Fibroblast of pulmonary artery (primary cell): ENCODE results near the gene PLXNA3.

Experiments used
- DNase-seq: peaks from one replicate; pipeline ENCODE4 v3.0.0-alpha.2; 2010; ENCODE audit warnings: low read depth
- H3K4me3 ChIP-seq: replicated peaks from 2 replicates; pipeline ENCODE4 v1.5.1; 2011; ENCODE audit warnings: low read depth, mild to moderate bottlenecking, control low read depth, low read length, moderate library complexity
- TF ChIP-seq, protein P1 (sequence below): IDR thresholded peaks from 2 replicates; pipeline ENCODE4 v1.5.1; 2011; ENCODE audit warnings: mild to moderate bottlenecking, control low read depth, low read length, inconsistent platforms; ENCODE audit errors: missing control alignments

The PLXNA3 gene

DNA sequence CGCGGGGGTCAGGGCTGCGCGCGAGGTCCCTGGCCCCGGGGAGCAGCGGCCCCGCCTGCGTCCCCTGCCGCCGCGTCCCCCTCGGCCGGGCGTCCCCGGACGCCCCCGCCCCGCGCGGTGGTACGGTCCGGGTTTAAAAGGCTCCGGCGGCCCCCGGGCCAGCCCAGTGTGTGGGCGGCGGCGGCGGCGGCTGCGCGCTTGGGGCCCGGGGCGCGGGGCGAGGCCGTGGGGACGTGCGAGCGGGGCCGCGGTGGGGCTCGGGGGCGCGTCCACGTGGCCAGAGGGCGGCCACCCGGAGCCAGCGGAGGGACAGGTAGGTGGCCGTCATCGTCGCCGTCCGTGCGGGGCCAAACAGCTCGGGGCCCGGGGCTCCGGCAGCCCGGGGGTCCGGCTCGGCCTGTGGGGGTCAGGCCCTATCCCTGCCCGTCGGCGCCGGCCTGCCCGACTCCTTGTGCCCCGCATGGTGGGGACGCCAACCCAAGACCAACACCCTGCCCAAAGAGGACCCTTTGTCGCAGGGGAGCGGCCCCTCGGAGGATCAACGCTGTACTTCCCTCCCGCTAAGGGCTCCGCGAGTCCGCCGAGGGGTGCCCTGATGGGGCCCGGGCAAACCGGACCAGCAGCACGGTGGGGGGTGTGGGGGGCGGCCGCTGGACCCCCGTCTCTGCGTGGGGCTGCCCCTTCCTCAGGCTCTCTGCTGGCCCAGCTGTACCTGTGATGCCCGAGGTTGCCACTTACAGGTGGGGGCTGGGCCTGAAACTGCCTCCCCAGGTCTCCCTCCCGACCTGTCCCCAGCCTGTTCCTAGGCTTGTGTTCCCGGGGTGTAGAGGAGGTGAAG, at the start of gene PLXNA3:
Gene PLXNA3, plus strand, starts transcription at position 166 of the 838 bp plus-strand sequence. CDS start 1,903 bp downstream, outside the sequence.
- DNase-seq = no peak
- H3K4me3 ChIP-seq = peak within 1 kb of the TSS; percentile 69
- TF ChIP-seq, protein P1, sequence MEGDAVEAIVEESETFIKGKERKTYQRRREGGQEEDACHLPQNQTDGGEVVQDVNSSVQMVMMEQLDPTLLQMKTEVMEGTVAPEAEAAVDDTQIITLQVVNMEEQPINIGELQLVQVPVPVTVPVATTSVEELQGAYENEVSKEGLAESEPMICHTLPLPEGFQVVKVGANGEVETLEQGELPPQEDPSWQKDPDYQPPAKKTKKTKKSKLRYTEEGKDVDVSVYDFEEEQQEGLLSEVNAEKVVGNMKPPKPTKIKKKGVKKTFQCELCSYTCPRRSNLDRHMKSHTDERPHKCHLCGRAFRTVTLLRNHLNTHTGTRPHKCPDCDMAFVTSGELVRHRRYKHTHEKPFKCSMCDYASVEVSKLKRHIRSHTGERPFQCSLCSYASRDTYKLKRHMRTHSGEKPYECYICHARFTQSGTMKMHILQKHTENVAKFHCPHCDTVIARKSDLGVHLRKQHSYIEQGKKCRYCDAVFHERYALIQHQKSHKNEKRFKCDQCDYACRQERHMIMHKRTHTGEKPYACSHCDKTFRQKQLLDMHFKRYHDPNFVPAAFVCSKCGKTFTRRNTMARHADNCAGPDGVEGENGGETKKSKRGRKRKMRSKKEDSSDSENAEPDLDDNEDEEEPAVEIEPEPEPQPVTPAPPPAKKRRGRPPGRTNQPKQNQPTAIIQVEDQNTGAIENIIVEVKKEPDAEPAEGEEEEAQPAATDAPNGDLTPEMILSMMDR = no peak

DNA sequence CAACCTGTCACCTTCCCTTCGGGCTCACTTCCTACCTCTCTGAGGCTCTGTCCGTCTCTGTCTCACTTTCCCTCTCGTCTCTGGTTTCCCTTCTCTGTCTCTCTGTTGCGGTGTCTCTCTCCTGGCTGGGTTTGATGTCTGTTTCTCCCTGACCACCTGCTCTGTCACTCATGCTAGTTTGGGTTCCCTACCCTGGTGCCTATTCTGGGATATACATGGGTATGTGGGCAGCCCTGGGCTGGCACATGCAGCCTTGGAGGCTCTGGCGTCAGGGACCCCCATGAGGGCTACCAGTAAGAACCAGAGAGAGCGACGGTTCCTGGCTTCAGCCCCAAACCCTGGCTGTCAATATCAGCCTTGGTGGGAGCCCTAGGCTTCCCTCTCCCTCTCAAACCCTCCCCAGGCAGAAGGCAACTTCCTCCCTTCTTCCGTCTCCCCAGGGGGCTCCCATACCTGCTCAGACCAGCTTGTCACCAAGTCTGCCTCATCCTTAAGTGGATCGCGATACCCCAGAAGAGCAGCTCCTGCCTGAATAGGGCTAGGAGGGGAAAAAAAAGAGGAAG, 49.3 kb upstream of the PLXNA3 start:
- peak overlapping the region; percentile 58 for H3K4me3 ChIP-seq
- TF ChIP-seq, protein P1 = no peak
- no peak for DNase-seq

DNA sequence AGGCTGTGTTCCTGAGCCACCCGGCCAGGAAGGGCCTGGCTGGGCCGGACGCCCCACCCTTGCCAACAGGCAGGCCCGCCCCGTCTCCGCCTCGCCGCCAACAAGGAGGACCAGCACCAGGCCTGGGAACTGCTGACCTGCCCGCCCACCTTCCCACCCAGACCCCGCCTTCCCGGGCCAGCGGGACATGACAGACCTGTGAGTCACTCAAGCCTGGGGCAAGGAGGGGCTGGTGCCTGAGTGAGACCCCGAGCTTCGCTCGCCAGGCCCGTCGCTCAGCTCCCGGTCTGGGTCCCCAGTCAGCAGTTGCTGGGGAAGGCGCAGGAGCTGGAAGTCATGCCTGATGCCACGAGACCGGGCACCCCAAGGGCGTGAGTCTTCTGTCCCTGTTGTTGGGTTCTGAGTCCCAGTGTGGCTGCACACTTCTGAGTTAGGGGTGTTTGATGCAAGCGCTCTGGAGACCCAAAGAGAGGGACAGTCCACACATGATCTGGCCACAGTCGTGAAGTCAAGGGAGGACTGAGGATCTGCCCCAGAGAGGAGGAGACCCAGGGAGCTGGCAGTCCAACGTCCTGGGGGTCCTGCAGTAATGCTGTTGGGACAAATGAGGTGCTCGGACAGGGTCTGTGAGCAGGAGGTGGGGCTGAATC, 48.7 kb upstream of the PLXNA3 start, which contains the start of gene DNASE1L1:
Gene DNASE1L1, minus strand, starts transcription at position 33 of the 650 bp plus-strand sequence. CDS start 3,686 bp downstream, outside the sequence.
- TF ChIP-seq, protein P1 = no peak
- peak; percentile 87 for DNase-seq
- peak within 1 kb of the TSS; percentile 58 for H3K4me3 ChIP-seq

DNA sequence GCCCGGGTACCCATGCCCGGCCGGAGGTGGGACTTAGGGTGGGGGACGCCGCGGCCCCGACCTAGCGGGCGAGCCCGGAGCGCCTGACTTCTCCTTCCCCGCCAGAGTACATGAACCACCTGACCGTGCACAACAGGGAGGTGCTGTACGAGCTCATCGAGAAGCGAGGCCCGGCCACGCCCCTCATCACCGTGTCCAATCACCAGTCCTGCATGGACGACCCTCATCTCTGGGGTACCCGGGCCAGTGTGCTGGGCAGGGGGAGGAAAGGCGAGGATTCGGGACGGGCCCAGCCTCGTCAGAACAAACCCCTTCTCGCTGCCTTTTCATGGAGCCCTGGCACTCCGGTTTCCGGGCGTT, 46.1 kb upstream of the PLXNA3 start:
- H3K4me3 ChIP-seq = peak overlapping the region; percentile 60
- DNase-seq = peak; percentile 49

DNA sequence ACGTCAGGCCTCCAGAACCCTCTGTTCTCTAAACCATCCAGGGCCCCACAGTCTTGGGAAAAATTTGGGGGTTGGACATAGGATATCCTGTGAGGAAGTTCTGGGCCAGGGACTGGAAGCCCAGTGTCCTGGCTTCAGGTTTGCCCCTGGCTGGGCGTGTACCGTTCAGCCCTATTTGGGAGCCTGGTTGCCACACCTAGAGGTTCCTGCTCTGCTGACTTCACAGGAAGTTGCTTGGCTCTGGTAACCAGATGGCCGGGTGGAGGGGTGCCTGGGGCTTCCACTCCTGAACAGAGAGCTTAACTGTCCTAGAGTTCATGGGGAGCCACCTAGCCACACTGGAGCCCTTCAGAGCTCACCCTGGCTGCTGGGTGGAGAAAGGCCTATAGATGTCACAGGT, 45.6 kb upstream of the PLXNA3 start:
- peak overlapping the region; percentile 60 for H3K4me3 ChIP-seq

More for the DNA sequence above, 46.1 kb upstream of the PLXNA3 start:
- TF ChIP-seq, protein P1 = no peak

DNA sequence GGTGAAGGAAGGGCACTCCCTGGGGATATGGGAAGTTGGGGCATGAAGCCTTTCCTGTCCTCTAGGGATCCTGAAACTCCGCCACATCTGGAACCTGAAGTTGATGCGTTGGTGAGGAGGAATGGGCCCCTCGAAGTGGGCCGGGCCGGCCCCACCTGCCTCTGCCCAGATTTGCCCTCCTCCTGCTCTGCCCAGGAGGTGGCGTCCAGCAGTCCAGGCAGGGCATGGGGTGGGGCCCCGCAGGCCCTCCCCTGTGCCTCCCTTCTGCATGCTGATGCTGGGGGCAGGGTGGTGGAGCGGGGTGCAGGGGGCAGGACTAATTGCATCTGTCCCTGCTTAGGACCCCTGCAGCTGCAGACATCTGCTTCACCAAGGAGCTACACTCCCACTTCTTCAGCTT, 44.9 kb upstream of the PLXNA3 start:
- TF ChIP-seq, protein P1 = no peak
- no peak overlapping the region for H3K4me3 ChIP-seq
- no peak for DNase-seq

More for the DNA sequence above, 45.6 kb upstream of the PLXNA3 start:
- TF ChIP-seq, protein P1 = no peak
- DNase-seq = no peak
